HepG2 (cell line): ENCODE results near the gene RASD2. TPM values are rescaled to one million over a fixed set of nuclear protein-coding genes. Genes with fewer than 3 reads are reported as not detected.
A peak's percentile ranks its signal among the peaks of the same experiment; 100 is the strongest.

Experiments
- ATAC-seq: fragments of 200-7000 bp; cut with Tn5 transposase; 3 replicates; pipeline ENCODE4 v1.9.1; 2020; ENCODE audit warnings: mild to moderate bottlenecking, moderate library complexity
- BruUV-seq: library from RNA; stranded (reverse); fragments of 400-500 nt; replicated peaks from 2 replicates; lab custom pipeline; 2021; lab: Mats Ljungman, UMichigan
- CTCF ChIA-PET: fragments of 300-600 bp; formaldehyde crosslinking; extraction: SDS; loops from one replicate; lab custom pipeline; 2021; ENCODE audit warnings: low total read pairs, inconsistent platforms, low intra/inter-chr PET ratio; lab: Yijun Ruan, JAX
- POLR2A ChIA-PET: fragments of 350-600 bp; sonication (Branson Sonifier 250); formaldehyde crosslinking; loops from one replicate; lab custom pipeline; 2020; ENCODE audit warnings: antibody characterized with exemption, inconsistent platforms; lab: Yijun Ruan, JAX
- DNase-seq: peaks from one replicate; pipeline ENCODE4 v3.0.0-alpha.2; 2015; ENCODE audit warnings: low spot score
- FAIRE-seq: peaks from 3 replicates; lab custom pipeline; 2011; peaks lifted over from hg19 to GRCh38; lab: Jason Lieb, UNC
- H2AFZ ChIP-seq: one replicate; pipeline ENCODE4 v1.6.1; 2011; ENCODE audit warnings: low read length, inconsistent platforms
- H3K27ac ChIP-seq: fragments of 300-600 bp; 3 replicates; pipeline ENCODE4 v1.8.0; 2011; ENCODE audit warnings: mixed run types, mild to moderate bottlenecking, mixed read lengths, low read length, inconsistent platforms; ENCODE audit not compliant: insufficient read depth; ENCODE audit errors: extremely low read length
- H3K27me3 ChIP-seq, 2 experiments: fragments of 200-600 bp in 1 of 2; 2 replicates in 1 of 2; 3 replicates in 1 of 2; pipeline versions ENCODE4 v1.6.0 to v1.8.0; 2011; ENCODE audit warnings: low read length in 2 of 2, mild to moderate bottlenecking in 2 of 2, moderate library complexity in 2 of 2, inconsistent platforms in 1 of 2; ENCODE audit not compliant: insufficient read depth in 2 of 2, control insufficient read depth in 1 of 2
- H3K36me3 ChIP-seq, 2 experiments: fragments of 200-600 bp in 1 of 2; replicated peaks in 1 of 2; 2 replicates in 1 of 2; 3 replicates in 1 of 2; pipeline versions ENCODE4 v1.5.1 to v1.8.0; 2011; ENCODE audit warnings: low read length in 2 of 2, inconsistent platforms in 1 of 2; ENCODE audit not compliant: insufficient read depth in 2 of 2, control insufficient read depth in 1 of 2
- H3K4me1 ChIP-seq: 2 replicates; pipeline ENCODE4 v1.5.1; 2012; ENCODE audit warnings: low read length, inconsistent platforms; ENCODE audit not compliant: insufficient read depth
- H3K4me2 ChIP-seq: 2 replicates; pipeline ENCODE4 v1.6.0; 2011; ENCODE audit warnings: low read depth, low read length, inconsistent platforms
- H3K4me3 ChIP-seq, 3 experiments: fragments of 200-600 bp in 1 of 3; sonication (generic), shearing (Covaris generic) in 1 of 3; replicated peaks in 1 of 3; 2 replicates each; pipeline ENCODE4 v1.5.1; 2011 to 2016; ENCODE audit warnings: low read length in 3 of 3, inconsistent platforms in 2 of 3, low read depth in 2 of 3, mild to moderate bottlenecking in 2 of 3, control low read depth in 1 of 3, mixed read lengths in 1 of 3; ENCODE audit not compliant: insufficient read depth in 1 of 3
- H3K79me2 ChIP-seq: one replicate; pipeline ENCODE4 v1.6.1; 2011; ENCODE audit warnings: low read length, inconsistent platforms; ENCODE audit not compliant: insufficient read depth
- H3K9ac ChIP-seq: 2 replicates; pipeline ENCODE4 v1.6.0; 2011; ENCODE audit warnings: mild to moderate bottlenecking, low read depth, low read length, inconsistent platforms; ENCODE audit not compliant: insufficient read depth
- H3K9me3 ChIP-seq: 2 replicates; pipeline ENCODE4 v1.5.1; 2012; ENCODE audit warnings: mild to moderate bottlenecking, low read length
- H4K20me1 ChIP-seq: 2 replicates; pipeline ENCODE4 v1.6.0; 2011; ENCODE audit warnings: inconsistent platforms, mild to moderate bottlenecking, low read length, moderate library complexity; ENCODE audit not compliant: insufficient read depth
- RAD51 ChIP-seq: fragments of 450-650 bp; IDR thresholded peaks from 2 replicates; pipeline ENCODE4 v1.6.1; 2016; ENCODE audit warnings: borderline replicate concordance
- ZFP91 ChIP-seq: sonication (generic); formaldehyde crosslinking; IDR thresholded peaks from 2 replicates; pipeline ENCODE4 v1.9.0; 2022; ENCODE audit warnings: missing genetic modification reagents, mild to moderate bottlenecking, borderline replicate concordance
- ZNF382 ChIP-seq: sonication (generic); formaldehyde crosslinking; IDR thresholded peaks from 2 replicates; pipeline ENCODE4 v1.5.0; 2020; ENCODE audit warnings: missing genetic modification reagents, mild to moderate bottlenecking, borderline replicate concordance
- ZNF512B ChIP-seq: sonication (generic); formaldehyde crosslinking; IDR thresholded peaks from 2 replicates; pipeline ENCODE4 v1.5.1; 2020; ENCODE audit warnings: missing genetic modification reagents, mild to moderate bottlenecking, borderline replicate concordance
- WGBS: methylation state at CpG from one replicate; pipeline ENCODE4 v1.1.6; 2017; ENCODE audit warnings: low lambda C conversion rate; 5-methylcytosine and 5-hydroxymethylcytosine counted together
- in situ Hi-C: cut with HindIII; loops from 2 replicates; pipeline ENCODE4 v1.10.0; 2017; ENCODE audit warnings: low pct_unique_long_range_greater_than_20kb; ENCODE audit not compliant: extremely low pct_ligation_motif_present
- intact Hi-C: fragments of 100-400 bp; cut with micrococcal nuclease; formaldehyde crosslinking; loops from one replicate; pipeline ENCODE4 v1.10.0; 2022; ENCODE audit not compliant: unreplicated experiment
- polyA plus RNA-seq, 8 experiments: library from polyadenylated mRNA; depleted of rRNA in 3 of 8; stranded (reverse) in 7 of 8; unstranded in 1 of 8; fragments of >200 nt; fragmentation: Illumina TruSeq in 4 of 8; extraction: Trizol in 4 of 8; gene quantifications; 2 replicates each; pipeline versions ENCODE4 v1.2.1 to v1.2.3, GENCODE V29; 2011 to 2016; ENCODE audit warnings: low read depth in 4 of 8, missing spikeins in 1 of 8, mixed read lengths in 1 of 8; ENCODE audit not compliant: insufficient read depth in 1 of 8
- total RNA-seq, 5 experiments: library from RNA; depleted of rRNA; stranded (reverse); fragments of >200 nt; fragmentation: Illumina TruSeq; extraction: Trizol; gene quantifications; 2 replicates each; pipeline ENCODE4 v1.2.3, GENCODE V29; 2016; ENCODE audit warnings: low read depth in 1 of 5
- TF ChIP-seq, protein P1 (sequence below): fragments of 450-650 bp; IDR thresholded peaks from 2 replicates; pipeline ENCODE4 v1.6.1; 2016

The RASD2 gene
- total and polyA plus RNA-seq, 2 of the 13 experiments (the other 11 are each of a cell fraction or from before 2014, with no cell fraction given) = not detected

GRCh38 chr22:35600476-35600875, 59.8 kb downstream of the RASD2 start:
- ChIA-PET POLR2A (no interaction called here), CTCF (no interaction called here)
- intact Hi-C loops (no loop called here), in situ Hi-C loops (no loop called here)
- 77% methylated on average over 12 of the region's 12 CpGs for WGBS
- no peaks in the 10 kb centered on the region for H4K20me1 ChIP-seq
- no peak overlapping the region for H3K9ac ChIP-seq
- H3K4me3 ChIP-seq = no peak overlapping the region
- peaks cover 2 to 6% of the 10 kb centered on the region in 2 experiments; a peak in 3 of 5 replicates for H3K27me3 ChIP-seq
- no peak overlapping the region for H3K4me2 ChIP-seq
- no peak for FAIRE-seq
- H3K9me3 ChIP-seq = no peaks in the 10 kb centered on the region
- ATAC-seq = no peak
- no peaks in the 10 kb centered on the region for H3K79me2 ChIP-seq
- H3K4me1 ChIP-seq = no peaks in the 10 kb centered on the region
- DNase-seq = no peak
- TF ChIP-seq ZFP91 (CRISPR knock-in tag) = no peak
- BruUV-seq = no TSS peak
- H2AFZ ChIP-seq = no peak overlapping the region
- H3K27ac ChIP-seq = no peak overlapping the region
- H3K36me3 ChIP-seq = no peaks in the 10 kb centered on the region

DNA sequence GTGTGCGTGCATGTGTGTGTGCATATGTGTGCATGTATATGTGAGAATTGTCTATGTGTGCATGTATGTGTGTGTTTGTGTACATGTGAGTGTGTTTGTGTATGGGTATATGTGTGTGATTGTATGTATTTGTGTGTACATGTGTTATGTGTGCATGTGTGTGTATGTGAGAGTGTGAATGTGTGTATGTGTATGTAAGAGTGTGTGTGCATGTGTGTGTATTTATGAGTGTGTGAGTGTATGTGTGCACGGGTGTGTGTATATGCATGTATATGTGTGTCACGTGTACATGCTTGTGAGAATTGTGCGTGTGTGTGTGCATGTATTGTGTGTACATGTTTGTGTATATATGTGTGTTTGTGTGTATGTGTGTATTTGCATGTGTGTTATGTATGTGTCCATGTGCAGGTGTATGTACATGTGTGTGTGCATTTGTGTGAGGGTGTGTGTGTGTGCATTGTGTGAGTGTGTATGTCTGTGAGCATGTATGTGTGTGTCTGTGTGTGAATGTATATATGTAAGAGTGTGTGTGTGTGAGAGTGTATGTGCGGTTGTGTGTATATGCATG, 60.5 kb downstream of the RASD2 start:
- Histone ChIP-seq H3K9me3 (no peaks in the 10 kb centered on the region), H2AFZ (no peak overlapping the region), H3K9ac (no peak overlapping the region), H3K4me2 (no peak overlapping the region)
- CTCF ChIA-PET = no interaction called here
- DNase-seq = no peak
- 61% methylated on average over 5 of the region's 5 CpGs for WGBS
- TF ChIP-seq ZNF512B (CRISPR knock-in tag) = no peak
- TF ChIP-seq, protein P1, sequence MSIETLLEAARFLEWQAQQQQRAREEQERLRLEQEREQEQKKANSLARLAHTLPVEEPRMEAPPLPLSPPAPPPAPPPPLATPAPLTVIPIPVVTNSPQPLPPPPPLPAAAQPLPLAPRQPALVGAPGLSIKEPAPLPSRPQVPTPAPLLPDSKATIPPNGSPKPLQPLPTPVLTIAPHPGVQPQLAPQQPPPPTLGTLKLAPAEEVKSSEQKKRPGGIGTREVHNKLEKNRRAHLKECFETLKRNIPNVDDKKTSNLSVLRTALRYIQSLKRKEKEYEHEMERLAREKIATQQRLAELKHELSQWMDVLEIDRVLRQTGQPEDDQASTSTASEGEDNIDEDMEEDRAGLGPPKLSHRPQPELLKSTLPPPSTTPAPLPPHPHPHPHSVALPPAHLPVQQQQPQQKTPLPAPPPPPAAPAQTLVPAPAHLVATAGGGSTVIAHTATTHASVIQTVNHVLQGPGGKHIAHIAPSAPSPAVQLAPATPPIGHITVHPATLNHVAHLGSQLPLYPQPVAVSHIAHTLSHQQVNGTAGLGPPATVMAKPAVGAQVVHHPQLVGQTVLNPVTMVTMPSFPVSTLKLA = peak; percentile 91
- TF ChIP-seq ZNF382 (CRISPR knock-in tag) = no peak
- TF ChIP-seq RAD51 = 0 out of 2 replicates have a peak, but pooled peaks have one; percentile 8
- TF ChIP-seq, all 625 proteins: peak for 2
- intact Hi-C loops (no loop called here), in situ Hi-C loops (no loop called here)
- Histone ChIP-seq H3K36me3 (no peaks in the 10 kb centered on the region), H3K27ac (no peak overlapping the region), H3K4me1 (no peaks in the 10 kb centered on the region), H4K20me1 (no peaks in the 10 kb centered on the region), H3K79me2 (no peaks in the 10 kb centered on the region), H3K27me3 (peaks cover 2 to 6% of the 10 kb centered on the region in 2 experiments; a peak in 3 of 5 replicates), H3K4me3 (no peak overlapping the region)
- POLR2A ChIA-PET = no interaction called here
- BruUV-seq = no TSS peak
- ATAC-seq (no peak), FAIRE-seq (no peak)
